ENCODE measurements around the gene HSD17B3. TPM values are rescaled to one million over a fixed set of nuclear protein-coding genes. Genes with fewer than 3 reads are reported as not detected.

The HSD17B3 gene
- total RNA-seq (1 to 10 TPM in 4 of 9 donors, under 1 TPM in 4, not detected in 1; 0.33 to 2.6 (median 1.0) TPM), polyA plus RNA-seq (1 to 10 TPM in 1 of 2 donors, under 1 TPM in 1; 0.78 to 2.6 TPM)
- long read RNA-seq, donor 1 = 0 reads
- long read RNA-seq, donor 2 = 0 reads
- long read RNA-seq, donor 3 = 0 reads

DNA sequence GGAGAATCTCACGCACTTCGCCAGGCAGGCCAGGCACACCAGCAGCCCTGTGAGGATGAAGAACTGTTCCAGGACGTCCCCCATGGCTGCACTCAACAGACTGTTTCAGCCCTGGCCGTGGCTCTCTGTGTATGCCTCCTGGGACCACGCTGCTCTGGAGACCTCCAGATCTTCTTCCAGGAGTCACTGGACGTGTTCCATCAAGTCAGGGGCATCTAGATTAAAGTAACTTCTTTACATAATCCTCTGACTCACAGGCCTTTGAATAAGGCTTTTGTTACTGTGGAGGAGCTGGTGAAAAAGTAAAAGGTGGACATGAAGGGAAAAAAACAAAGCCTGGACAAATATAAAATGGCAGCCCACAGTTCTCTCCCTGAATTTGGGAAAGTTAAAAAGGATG lies at the start of gene HSD17B3:
Gene HSD17B3, minus strand, starts transcription at position 156 of the 400 bp plus-strand sequence. Its CDS starts 72 bp downstream, at position 84.
- Histone ChIP-seq H3K9me3 (peaks cover 0 to 7% (median 0%) of the 10 kb centered on the region in 12 donors), H3K27ac (no peak within 1 kb of the TSS), H3K4me3 (no peak within 1 kb of the TSS), H3K4me1 (no peaks in the 10 kb centered on the region), H3K36me3 (no peaks in the 10 kb centered on the region), H3K27me3 (no peaks in the 10 kb centered on the region)
- no peak for ATAC-seq
- 77 to 79% (median 78%) methylated on average over 5 to 6 of the region's 6 CpGs for WGBS, 4 donors
- DNase-seq = no peak
- TF ChIP-seq POLR2A (IDR thresholded peaks at IDR 0.05) = no peak
- TF ChIP-seq, protein P1, sequence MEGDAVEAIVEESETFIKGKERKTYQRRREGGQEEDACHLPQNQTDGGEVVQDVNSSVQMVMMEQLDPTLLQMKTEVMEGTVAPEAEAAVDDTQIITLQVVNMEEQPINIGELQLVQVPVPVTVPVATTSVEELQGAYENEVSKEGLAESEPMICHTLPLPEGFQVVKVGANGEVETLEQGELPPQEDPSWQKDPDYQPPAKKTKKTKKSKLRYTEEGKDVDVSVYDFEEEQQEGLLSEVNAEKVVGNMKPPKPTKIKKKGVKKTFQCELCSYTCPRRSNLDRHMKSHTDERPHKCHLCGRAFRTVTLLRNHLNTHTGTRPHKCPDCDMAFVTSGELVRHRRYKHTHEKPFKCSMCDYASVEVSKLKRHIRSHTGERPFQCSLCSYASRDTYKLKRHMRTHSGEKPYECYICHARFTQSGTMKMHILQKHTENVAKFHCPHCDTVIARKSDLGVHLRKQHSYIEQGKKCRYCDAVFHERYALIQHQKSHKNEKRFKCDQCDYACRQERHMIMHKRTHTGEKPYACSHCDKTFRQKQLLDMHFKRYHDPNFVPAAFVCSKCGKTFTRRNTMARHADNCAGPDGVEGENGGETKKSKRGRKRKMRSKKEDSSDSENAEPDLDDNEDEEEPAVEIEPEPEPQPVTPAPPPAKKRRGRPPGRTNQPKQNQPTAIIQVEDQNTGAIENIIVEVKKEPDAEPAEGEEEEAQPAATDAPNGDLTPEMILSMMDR (IDR thresholded peaks at IDR 0.05) = no peak
- intact Hi-C loops (cut with DNase I) = no loop called here

DNA sequence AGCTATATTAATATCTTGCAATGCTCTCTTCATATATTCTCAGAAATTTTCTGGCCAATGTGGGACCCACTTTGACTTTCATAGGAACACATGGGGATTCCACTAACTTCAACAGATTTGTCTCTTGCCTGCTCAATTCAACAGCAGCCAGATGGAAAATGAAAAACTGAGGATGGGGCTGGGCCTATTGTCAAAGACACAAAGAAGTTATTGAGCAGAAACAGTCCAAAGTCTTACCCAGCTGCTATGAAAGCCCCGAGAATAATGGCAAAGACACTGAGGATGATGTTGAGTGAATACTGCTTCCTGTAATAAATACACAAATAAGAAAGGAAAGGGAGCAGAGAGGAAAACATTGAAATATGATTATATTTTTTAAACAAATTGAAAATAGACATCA lies 48.9 kb upstream of the HSD17B3 start:
- DNase-seq = no peak
- ATAC-seq = no peak
- Histone ChIP-seq H3K36me3 (peaks cover 0 to 56% (median 27%) of the 10 kb centered on the region in 9 donors), H3K27ac (no peak overlapping the region), H3K9me3 (peaks cover 0 to 9% (median 0%) of the 10 kb centered on the region in 12 donors), H3K4me3 (no peak overlapping the region), H3K27me3 (no peaks in the 10 kb centered on the region), H3K4me1 (no peaks in the 10 kb centered on the region)
- no peak for TF ChIP-seq POLR2A (IDR thresholded peaks at IDR 0.05)
- TF ChIP-seq, protein P1 (IDR thresholded peaks at IDR 0.05) = no peak
- intact Hi-C loops (cut with DNase I) = no loop called here
- 82 to 88% (median 86%) methylated on average over 1 of the region's 1 CpG for whole genome bisulfite sequencing, 4 donors

DNA sequence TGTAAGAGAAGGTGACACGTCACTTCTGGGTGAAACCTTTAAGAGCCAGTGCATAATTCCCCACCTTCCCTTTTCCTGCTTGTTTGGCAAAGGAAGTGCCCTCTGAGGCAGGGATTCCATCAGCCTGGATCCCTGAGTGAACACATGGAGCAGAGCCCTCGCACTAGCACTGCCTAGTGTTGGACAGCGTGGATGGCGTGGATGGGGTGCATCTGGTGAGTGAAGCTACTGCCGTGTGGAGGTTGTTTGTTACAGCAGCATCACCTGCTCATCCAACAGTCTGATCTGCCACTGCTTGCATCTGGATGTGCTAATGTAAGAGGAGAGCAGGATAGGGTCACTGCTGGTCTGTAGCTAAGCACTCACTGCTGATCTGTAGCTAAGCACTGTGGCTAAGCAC lies 46.3 kb upstream of the HSD17B3 start:
- Histone ChIP-seq H3K27ac (no peak overlapping the region), H3K4me3 (no peak overlapping the region), H3K4me1 (peaks cover 4 to 17% (median 10%) of the 10 kb centered on the region in 12 donors), H3K27me3 (no peaks in the 10 kb centered on the region), H3K9me3 (peaks cover 0 to 9% (median 0%) of the 10 kb centered on the region in 12 donors), H3K36me3 (peaks cover 0 to 40% (median 19%) of the 10 kb centered on the region in 9 donors)
- intact Hi-C loops (cut with DNase I) = loop anchor here in 2 of 10 donors (5.0 to 10.0 kb wide), 3 partner anchors 34 to 217 kb away; partner anchors contain the start of genes SLC35D2 (in 1 of the 2) and ZNF367 (in 1 of the 2)
- TF ChIP-seq, protein P1 (IDR thresholded peaks at IDR 0.05) = no peak
- no peak for TF ChIP-seq POLR2A (IDR thresholded peaks at IDR 0.05)
- WGBS, 4 donors = 96 to 99% (median 98%) methylated on average over 5 of the region's 5 CpGs
- no peak for DNase-seq
- ATAC-seq = no peak

DNA sequence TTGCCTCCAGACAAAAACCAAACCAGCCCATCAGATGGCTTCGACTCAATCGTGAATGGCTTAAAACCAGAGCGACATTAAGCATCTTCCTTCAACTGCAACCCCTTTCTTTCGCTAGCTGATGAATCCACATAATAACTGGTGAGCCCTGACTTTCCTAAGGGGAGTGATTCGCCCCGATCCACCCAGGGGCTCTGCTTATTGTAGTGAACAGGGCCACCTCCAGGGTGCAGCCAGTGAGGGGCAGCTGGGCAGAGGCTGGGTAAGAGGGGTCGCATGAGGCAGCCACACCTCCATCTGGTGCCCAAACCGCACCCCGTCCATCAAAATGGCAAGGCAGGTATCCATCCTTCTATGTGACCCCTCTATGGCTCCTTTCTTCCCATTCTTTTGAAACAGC lies 43.6 kb upstream of the HSD17B3 start:
- intact Hi-C loops (cut with DNase I) = loop anchor here in 2 of 10 donors (5.0 to 10.0 kb wide), 3 partner anchors 37 to 219 kb away; partner anchors contain the start of genes SLC35D2 (in 1 of the 2) and ZNF367 (in 1 of the 2)
- H3K4me3 ChIP-seq = no peak overlapping the region
- H3K27me3 ChIP-seq = no peaks in the 10 kb centered on the region
- peaks cover 0 to 9% (median 0%) of the 10 kb centered on the region in 12 donors for H3K9me3 ChIP-seq
- H3K27ac ChIP-seq = peak overlapping the region in 5 of 12 donors; percentile 8 to 73 (median 49)
- WGBS, 4 donors = 89 to 94% (median 92%) methylated on average over 9 of the region's 9 CpGs
- TF ChIP-seq POLR2A (IDR thresholded peaks at IDR 0.05) = no peak
- TF ChIP-seq, protein P1 (IDR thresholded peaks at IDR 0.05) = no peak
- ATAC-seq (no peak), DNase-seq (no peak)
- peaks cover 4 to 29% (median 10%) of the 10 kb centered on the region in 12 donors for H3K4me1 ChIP-seq
- H3K36me3 ChIP-seq = peaks cover 0 to 46% (median 14%) of the 10 kb centered on the region in 9 donors

All from heart left ventricle (tissue), 16 donors.